HepG2 (cell line): ENCODE data around the gene SEMA3B. TPM values are rescaled to one million over a fixed set of nuclear protein-coding genes. Genes with fewer than 3 reads are reported as not detected.

Source experiments
- AGO1 ChIP-seq: fragments of 200-400 bp; formaldehyde crosslinking; IDR thresholded peaks from 2 replicates; pipeline ENCODE4 v1.6.1; 2017; ENCODE audit warnings: mild to moderate bottlenecking, low read depth, low read length, moderate library complexity; ENCODE audit not compliant: poor library complexity, severe bottlenecking
- GATA4 ChIP-seq: sonication (generic); IDR thresholded peaks from 2 replicates; pipeline ENCODE4 v1.6.1; 2016; ENCODE audit warnings: antibody characterized with exemption, low read depth, borderline replicate concordance
- HNRNPH1 ChIP-seq: fragments of 200-400 bp; formaldehyde crosslinking; optimal IDR thresholded peaks from 2 replicates; pipeline ENCODE3; 2017; ENCODE audit warnings: mild to moderate bottlenecking, low read depth, low read length
- HOXA7 ChIP-seq: sonication (generic); formaldehyde crosslinking; IDR thresholded peaks from 2 replicates; pipeline ENCODE4 v1.8.1; 2022; ENCODE audit warnings: mild to moderate bottlenecking, missing genetic modification reagents, moderate library complexity
- IRF2 ChIP-seq: IDR thresholded peaks from 2 replicates; pipeline ENCODE4 v1.6.1; 2018; ENCODE audit warnings: missing genetic modification reagents, missing compliant biosample characterization
- KAT7 ChIP-seq: IDR thresholded peaks from 2 replicates; pipeline ENCODE4 v1.6.1; 2018; ENCODE audit warnings: borderline replicate concordance, missing compliant biosample characterization
- KLF15 ChIP-seq: sonication (generic); formaldehyde crosslinking; IDR thresholded peaks from 2 replicates; pipeline ENCODE4 v1.8.1; 2023; ENCODE audit warnings: borderline replicate concordance, mild to moderate bottlenecking, inconsistent platforms, missing genetic modification reagents, mixed read lengths
- NFIB ChIP-seq: sonication (generic); formaldehyde crosslinking; IDR thresholded peaks from 2 replicates; pipeline ENCODE4 v1.9.0; 2021; ENCODE audit warnings: missing genetic modification reagents, mild to moderate bottlenecking, borderline replicate concordance
- NR2C2 ChIP-seq: sonication (generic); formaldehyde crosslinking; IDR thresholded peaks from 2 replicates; pipeline ENCODE4 v1.4.0; 2020; ENCODE audit warnings: missing genetic modification reagents, mild to moderate bottlenecking, moderate library complexity, borderline replicate concordance
- RORA ChIP-seq: sonication (generic); formaldehyde crosslinking; IDR thresholded peaks from 2 replicates; pipeline ENCODE4 v1.5.0; 2020; ENCODE audit warnings: mild to moderate bottlenecking, missing genetic modification reagents, moderate library complexity
- SP2 ChIP-seq: sonication (generic); formaldehyde crosslinking; IDR thresholded peaks from 2 replicates; pipeline ENCODE4 v1.5.1; 2020; ENCODE audit warnings: mild to moderate bottlenecking, missing genetic modification reagents
- SUZ12 ChIP-seq: fragments of 150-350 bp; IDR thresholded peaks from 2 replicates; pipeline ENCODE4 v1.6.1; 2014; ENCODE audit warnings: low read depth, low read length
- ZC3H13 ChIP-seq: sonication (generic); formaldehyde crosslinking; IDR thresholded peaks from 2 replicates; pipeline ENCODE4 v1.8.1; 2023; ENCODE audit warnings: mild to moderate bottlenecking, missing genetic modification reagents, moderate library complexity
- ZFP82 ChIP-seq: sonication (generic); formaldehyde crosslinking; IDR thresholded peaks from 2 replicates; pipeline ENCODE4 v1.5.1; 2020; ENCODE audit warnings: mild to moderate bottlenecking, missing genetic modification reagents, borderline replicate concordance
- ZNF136 ChIP-seq: sonication (generic); formaldehyde crosslinking; IDR thresholded peaks from 2 replicates; pipeline ENCODE4 v1.8.1; 2022; ENCODE audit warnings: low read depth, mild to moderate bottlenecking, moderate library complexity, missing genetic modification reagents
- ZNF598 ChIP-seq: sonication (generic); formaldehyde crosslinking; IDR thresholded peaks from 2 replicates; pipeline ENCODE4 v1.5.1; 2020; ENCODE audit warnings: mild to moderate bottlenecking, missing genetic modification reagents, borderline replicate concordance
- ZNF615 ChIP-seq: sonication (generic); formaldehyde crosslinking; IDR thresholded peaks from 2 replicates; pipeline ENCODE4 v1.5.0; 2020; ENCODE audit warnings: mild to moderate bottlenecking, missing genetic modification reagents, borderline replicate concordance
- ZNF788 ChIP-seq: sonication (generic); formaldehyde crosslinking; IDR thresholded peaks from 2 replicates; pipeline ENCODE4 v1.5.0; 2020; ENCODE audit warnings: mild to moderate bottlenecking, missing genetic modification reagents, borderline replicate concordance
- polyA plus RNA-seq, 8 experiments: library from polyadenylated mRNA; depleted of rRNA in 3 of 8; stranded (reverse) in 7 of 8; unstranded in 1 of 8; fragments of >200 nt; fragmentation: Illumina TruSeq in 4 of 8; extraction: Trizol in 4 of 8; gene quantifications; 2 replicates each; pipeline versions ENCODE4 v1.2.1 to v1.2.3, GENCODE V29; 2011 to 2016; ENCODE audit warnings: low read depth in 4 of 8, missing spikeins in 1 of 8, mixed read lengths in 1 of 8; ENCODE audit not compliant: insufficient read depth in 1 of 8
- total RNA-seq, 5 experiments: library from RNA; depleted of rRNA; stranded (reverse); fragments of >200 nt; fragmentation: Illumina TruSeq; extraction: Trizol; gene quantifications; 2 replicates each; pipeline ENCODE4 v1.2.3, GENCODE V29; 2016; ENCODE audit warnings: low read depth in 1 of 5
- TF ChIP-seq, protein P1 (sequence below): sonication (generic); formaldehyde crosslinking; IDR thresholded peaks from 2 replicates; pipeline ENCODE4 v1.4.0; 2020; ENCODE audit warnings: mild to moderate bottlenecking, missing genetic modification reagents
- TF ChIP-seq, protein P2 (sequence below): sonication (generic); formaldehyde crosslinking; IDR thresholded peaks from 2 replicates; pipeline ENCODE4 v1.4.0; 2020; ENCODE audit warnings: missing genetic modification reagents, borderline replicate concordance
- TF ChIP-seq, protein P3 (sequence below): sonication (generic); formaldehyde crosslinking; IDR thresholded peaks from 2 replicates; pipeline ENCODE4 v1.8.0; 2022; ENCODE audit warnings: mild to moderate bottlenecking, missing genetic modification reagents
- TF ChIP-seq, protein P4 (sequence below): sonication (generic); formaldehyde crosslinking; IDR thresholded peaks from 2 replicates; pipeline ENCODE4 v1.8.1; 2023; ENCODE audit warnings: mild to moderate bottlenecking, missing genetic modification reagents, borderline replicate concordance
- TF ChIP-seq, protein P5 (sequence below): sonication (generic); formaldehyde crosslinking; IDR thresholded peaks from 2 replicates; pipeline ENCODE4 v1.5.0; 2020; ENCODE audit warnings: missing genetic modification reagents

Gene SEMA3B
- total and polyA plus RNA-seq, 2 of the 13 experiments (the other 11 are each of a cell fraction or from before 2014, with no cell fraction given), result 93.2 to 158 TPM

DNA sequence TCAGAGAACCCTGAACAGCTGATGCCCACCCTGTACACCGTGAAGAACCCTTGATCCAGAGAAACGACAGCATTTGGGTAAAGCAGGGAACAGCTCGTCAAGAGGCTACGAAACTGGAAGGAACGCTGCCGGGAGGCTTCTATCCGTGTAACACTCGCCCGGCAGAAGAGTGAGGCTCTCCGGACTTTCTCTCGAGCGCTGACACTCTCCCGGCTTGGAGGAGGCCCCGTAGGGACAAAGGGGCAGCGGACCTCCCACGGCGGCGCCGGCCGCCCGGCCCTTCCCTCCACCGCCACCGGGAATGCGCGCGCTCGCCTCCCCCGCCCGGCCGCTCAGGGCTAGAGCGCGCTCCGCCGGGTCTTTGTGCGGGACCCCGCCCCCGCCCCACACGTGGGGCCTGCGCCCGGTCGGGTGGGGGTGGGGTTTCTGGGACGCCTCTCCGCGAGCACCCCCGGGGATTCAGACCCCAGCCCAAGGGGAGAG lies 51.9 kb downstream of the SEMA3B start (continued):
- TF ChIP-seq, protein P1, sequence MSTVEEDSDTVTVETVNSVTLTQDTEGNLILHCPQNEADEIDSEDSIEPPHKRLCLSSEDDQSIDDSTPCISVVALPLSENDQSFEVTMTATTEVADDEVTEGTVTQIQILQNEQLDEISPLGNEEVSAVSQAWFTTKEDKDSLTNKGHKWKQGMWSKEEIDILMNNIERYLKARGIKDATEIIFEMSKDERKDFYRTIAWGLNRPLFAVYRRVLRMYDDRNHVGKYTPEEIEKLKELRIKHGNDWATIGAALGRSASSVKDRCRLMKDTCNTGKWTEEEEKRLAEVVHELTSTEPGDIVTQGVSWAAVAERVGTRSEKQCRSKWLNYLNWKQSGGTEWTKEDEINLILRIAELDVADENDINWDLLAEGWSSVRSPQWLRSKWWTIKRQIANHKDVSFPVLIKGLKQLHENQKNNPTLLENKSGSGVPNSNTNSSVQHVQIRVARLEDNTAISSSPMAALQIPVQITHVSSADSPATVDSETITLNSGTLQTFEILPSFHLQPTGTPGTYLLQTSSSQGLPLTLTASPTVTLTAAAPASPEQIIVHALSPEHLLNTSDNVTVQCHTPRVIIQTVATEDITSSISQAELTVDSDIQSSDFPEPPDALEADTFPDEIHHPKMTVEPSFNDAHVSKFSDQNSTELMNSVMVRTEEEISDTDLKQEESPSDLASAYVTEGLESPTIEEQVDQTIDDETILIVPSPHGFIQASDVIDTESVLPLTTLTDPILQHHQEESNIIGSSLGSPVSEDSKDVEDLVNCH (CRISPR knock-in tag), result no peak
- TF ChIP-seq, protein P2, sequence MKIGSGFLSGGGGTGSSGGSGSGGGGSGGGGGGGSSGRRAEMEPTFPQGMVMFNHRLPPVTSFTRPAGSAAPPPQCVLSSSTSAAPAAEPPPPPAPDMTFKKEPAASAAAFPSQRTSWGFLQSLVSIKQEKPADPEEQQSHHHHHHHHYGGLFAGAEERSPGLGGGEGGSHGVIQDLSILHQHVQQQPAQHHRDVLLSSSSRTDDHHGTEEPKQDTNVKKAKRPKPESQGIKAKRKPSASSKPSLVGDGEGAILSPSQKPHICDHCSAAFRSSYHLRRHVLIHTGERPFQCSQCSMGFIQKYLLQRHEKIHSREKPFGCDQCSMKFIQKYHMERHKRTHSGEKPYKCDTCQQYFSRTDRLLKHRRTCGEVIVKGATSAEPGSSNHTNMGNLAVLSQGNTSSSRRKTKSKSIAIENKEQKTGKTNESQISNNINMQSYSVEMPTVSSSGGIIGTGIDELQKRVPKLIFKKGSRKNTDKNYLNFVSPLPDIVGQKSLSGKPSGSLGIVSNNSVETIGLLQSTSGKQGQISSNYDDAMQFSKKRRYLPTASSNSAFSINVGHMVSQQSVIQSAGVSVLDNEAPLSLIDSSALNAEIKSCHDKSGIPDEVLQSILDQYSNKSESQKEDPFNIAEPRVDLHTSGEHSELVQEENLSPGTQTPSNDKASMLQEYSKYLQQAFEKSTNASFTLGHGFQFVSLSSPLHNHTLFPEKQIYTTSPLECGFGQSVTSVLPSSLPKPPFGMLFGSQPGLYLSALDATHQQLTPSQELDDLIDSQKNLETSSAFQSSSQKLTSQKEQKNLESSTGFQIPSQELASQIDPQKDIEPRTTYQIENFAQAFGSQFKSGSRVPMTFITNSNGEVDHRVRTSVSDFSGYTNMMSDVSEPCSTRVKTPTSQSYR, result peak; percentile 82
- TF ChIP-seq ZC3H13 (no peak), AGO1 (no peak), ZNF598 (no peak), GATA4 (0 out of 2 replicates have a peak, but pooled peaks have one; percentile 27), NR2C2 (CRISPR knock-in tag) (no peak), NFIB (no peak), ZNF788 (0 out of 2 replicates have a peak, but pooled peaks have one; percentile 38), SUZ12 (no peak), ZNF136 (CRISPR knock-in tag) (no peak), ZFP82 (CRISPR knock-in tag) (no peak), IRF2 (CRISPR knock-in tag) (no peak), KLF15 (CRISPR knock-in tag) (no peak), RORA (no peak), KAT7 (no peak), SP2 (no peak), HNRNPH1 (no peak), HOXA7 (CRISPR knock-in tag) (no peak), ZNF615 (CRISPR knock-in tag) (no peak)
- TF ChIP-seq, protein P3, sequence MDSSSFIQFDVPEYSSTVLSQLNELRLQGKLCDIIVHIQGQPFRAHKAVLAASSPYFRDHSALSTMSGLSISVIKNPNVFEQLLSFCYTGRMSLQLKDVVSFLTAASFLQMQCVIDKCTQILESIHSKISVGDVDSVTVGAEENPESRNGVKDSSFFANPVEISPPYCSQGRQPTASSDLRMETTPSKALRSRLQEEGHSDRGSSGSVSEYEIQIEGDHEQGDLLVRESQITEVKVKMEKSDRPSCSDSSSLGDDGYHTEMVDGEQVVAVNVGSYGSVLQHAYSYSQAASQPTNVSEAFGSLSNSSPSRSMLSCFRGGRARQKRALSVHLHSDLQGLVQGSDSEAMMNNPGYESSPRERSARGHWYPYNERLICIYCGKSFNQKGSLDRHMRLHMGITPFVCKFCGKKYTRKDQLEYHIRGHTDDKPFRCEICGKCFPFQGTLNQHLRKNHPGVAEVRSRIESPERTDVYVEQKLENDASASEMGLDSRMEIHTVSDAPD (CRISPR knock-in tag), result no peak
- TF ChIP-seq, protein P4, sequence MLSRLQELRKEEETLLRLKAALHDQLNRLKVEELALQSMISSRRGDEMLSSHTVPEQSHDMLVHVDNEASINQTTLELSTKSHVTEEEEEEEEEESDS (CRISPR knock-in tag), result no peak
- TF ChIP-seq, protein P5, sequence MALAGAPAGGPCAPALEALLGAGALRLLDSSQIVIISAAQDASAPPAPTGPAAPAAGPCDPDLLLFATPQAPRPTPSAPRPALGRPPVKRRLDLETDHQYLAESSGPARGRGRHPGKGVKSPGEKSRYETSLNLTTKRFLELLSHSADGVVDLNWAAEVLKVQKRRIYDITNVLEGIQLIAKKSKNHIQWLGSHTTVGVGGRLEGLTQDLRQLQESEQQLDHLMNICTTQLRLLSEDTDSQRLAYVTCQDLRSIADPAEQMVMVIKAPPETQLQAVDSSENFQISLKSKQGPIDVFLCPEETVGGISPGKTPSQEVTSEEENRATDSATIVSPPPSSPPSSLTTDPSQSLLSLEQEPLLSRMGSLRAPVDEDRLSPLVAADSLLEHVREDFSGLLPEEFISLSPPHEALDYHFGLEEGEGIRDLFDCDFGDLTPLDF, result 0 out of 2 replicates have a peak, but pooled peaks have one; percentile 17
